HepG2 (cell line): ENCODE data around the gene UAP1L1. TPM values are rescaled to one million over a fixed set of nuclear protein-coding genes. Genes with fewer than 3 reads are reported as not detected.
A peak's percentile ranks its signal among the peaks of the same experiment; 100 is the strongest.

Experiments used
- ATF2 ChIP-seq: sonication (generic); formaldehyde crosslinking; IDR thresholded peaks from 2 replicates; pipeline ENCODE4 v1.4.0; 2020; ENCODE audit warnings: missing genetic modification reagents
- BRCA1 ChIP-seq: sonication (generic); formaldehyde crosslinking; IDR thresholded peaks from 2 replicates; pipeline ENCODE4 v1.4.0; 2020; ENCODE audit warnings: missing genetic modification reagents
- HBP1 ChIP-seq: IDR thresholded peaks from 2 replicates; pipeline ENCODE4 v1.6.1; 2016; ENCODE audit warnings: low read depth, control low read depth
- IRF9 ChIP-seq: sonication (generic); formaldehyde crosslinking; IDR thresholded peaks from 2 replicates; pipeline ENCODE4 v1.8.0; 2022; ENCODE audit warnings: missing genetic modification reagents, mild to moderate bottlenecking, borderline replicate concordance
- MAX ChIP-seq: IDR thresholded peaks from 2 replicates; pipeline ENCODE4 v1.6.1; 2012; ENCODE audit warnings: inconsistent platforms
- MIER2 ChIP-seq: IDR thresholded peaks from 2 replicates; pipeline ENCODE4 v1.6.1; 2016; ENCODE audit warnings: missing biosample characterization, missing genetic modification reagents
- NFYB ChIP-seq: sonication (generic); formaldehyde crosslinking; IDR thresholded peaks from 2 replicates; pipeline ENCODE4 v1.4.0; 2020; ENCODE audit warnings: missing genetic modification reagents
- POLR2AphosphoS5 ChIP-seq: IDR thresholded peaks from 2 replicates; pipeline ENCODE4 v1.6.1; 2012; ENCODE audit warnings: low read depth, low read length
- SKIL ChIP-seq: sonication (generic); formaldehyde crosslinking; IDR thresholded peaks from 2 replicates; pipeline ENCODE4 v1.8.0; 2022; ENCODE audit warnings: missing genetic modification reagents, mild to moderate bottlenecking, moderate library complexity, borderline replicate concordance
- TAF15 ChIP-seq: fragments of 200-400 bp; formaldehyde crosslinking; IDR thresholded peaks from one replicate; pipeline ENCODE4 v1.6.1; 2018; ENCODE audit warnings: mild to moderate bottlenecking, low read depth, low read length; ENCODE audit not compliant: poor library complexity, severe bottlenecking
- TOPORS ChIP-seq: sonication (generic); formaldehyde crosslinking; IDR thresholded peaks from 2 replicates; pipeline ENCODE4 v1.8.0; 2023; ENCODE audit warnings: mild to moderate bottlenecking, missing genetic modification reagents
- ZBTB44 ChIP-seq: sonication (generic); formaldehyde crosslinking; IDR thresholded peaks from 2 replicates; pipeline ENCODE4 v1.4.0; 2020; ENCODE audit warnings: missing genetic modification reagents
- ZBTB7B ChIP-seq: sonication (generic); formaldehyde crosslinking; IDR thresholded peaks from 2 replicates; pipeline ENCODE4 v1.4.0; 2020; ENCODE audit warnings: missing genetic modification reagents
- ZFP36L2 ChIP-seq: sonication (generic); formaldehyde crosslinking; IDR thresholded peaks from 2 replicates; pipeline ENCODE4 v1.4.0; 2020; ENCODE audit warnings: missing genetic modification reagents
- ZNF34 ChIP-seq: sonication (generic); formaldehyde crosslinking; IDR thresholded peaks from 2 replicates; pipeline ENCODE4 v1.4.0; 2020; ENCODE audit warnings: mild to moderate bottlenecking, missing genetic modification reagents, borderline replicate concordance
- ZNF574 ChIP-seq: sonication (generic); formaldehyde crosslinking; IDR thresholded peaks from 2 replicates; pipeline ENCODE4 v1.4.0; 2020; ENCODE audit warnings: missing genetic modification reagents
- ZNF672 ChIP-seq: sonication (generic); formaldehyde crosslinking; IDR thresholded peaks from 2 replicates; pipeline ENCODE4 v1.8.1; 2022; ENCODE audit warnings: missing genetic modification reagents
- polyA plus RNA-seq, 8 experiments: library from polyadenylated mRNA; depleted of rRNA in 3 of 8; stranded (reverse) in 7 of 8; unstranded in 1 of 8; fragments of >200 nt; fragmentation: Illumina TruSeq in 4 of 8; extraction: Trizol in 4 of 8; gene quantifications; 2 replicates each; pipeline versions ENCODE4 v1.2.1 to v1.2.3, GENCODE V29; 2011 to 2016; ENCODE audit warnings: low read depth in 4 of 8, missing spikeins in 1 of 8, mixed read lengths in 1 of 8; ENCODE audit not compliant: insufficient read depth in 1 of 8
- total RNA-seq, 5 experiments: library from RNA; depleted of rRNA; stranded (reverse); fragments of >200 nt; fragmentation: Illumina TruSeq; extraction: Trizol; gene quantifications; 2 replicates each; pipeline ENCODE4 v1.2.3, GENCODE V29; 2016; ENCODE audit warnings: low read depth in 1 of 5

Gene UAP1L1
- total and polyA plus RNA-seq, 2 of the 13 experiments (the other 11 are each of a cell fraction or from before 2014, with no cell fraction given): 5.4 to 6.4 TPM

- TF ChIP-seq ZBTB44 (CRISPR knock-in tag) (peak; percentile 90; the same call in 1 of the 2 replicates), NFYB (CRISPR knock-in tag) (no peak), TAF15 (no peak), IRF9 (peak; percentile 53; the same call in 1 of the 2 replicates), MAX (0 out of 2 replicates have a peak, but pooled peaks have one; percentile 37), ZNF672 (CRISPR knock-in tag) (no peak), ZBTB7B (CRISPR knock-in tag) (peak; percentile 88; the same call in 1 of the 2 replicates), MIER2 (CRISPR knock-in tag) (peak; percentile 98), POLR2AphosphoS5 (no peak), SKIL (CRISPR knock-in tag) (no peak), BRCA1 (CRISPR knock-in tag) (peak; percentile 93; the same call in 1 of the 2 replicates), ATF2 (0 out of 2 replicates have a peak, but pooled peaks have one; percentile 40), ZNF34 (CRISPR knock-in tag) (peak; percentile 94; the same call in 1 of the 2 replicates), TOPORS (CRISPR knock-in tag) (0 out of 2 replicates have a peak, but pooled peaks have one; percentile 51), HBP1 (CRISPR knock-in tag) (peak; percentile 79), ZNF574 (peak; percentile 73), ZFP36L2 (no peak)
These were observed 31.1 kb upstream of the UAP1L1 start, which contains the start of gene NPDC1 (continued) for GRCh38 chr9:137046088-137046787.
